Thyroid gland (tissue), 4 donors: Measurements from ENCODE around the gene TMEM82.

Source experiments
- CTCF ChIP-seq, 6 experiments: fragments of 200-600 bp in 3 of 6; fragments of 450-650 bp in 3 of 6; sonication (generic) in 3 of 6; IDR thresholded peaks; one replicate each; pipeline ENCODE4 v1.5.1; 2016 to 2019; ENCODE audit warnings: antibody characterized with exemption in 6 of 6, mild to moderate bottlenecking in 2 of 6, inconsistent platforms in 1 of 6, moderate library complexity in 1 of 6
- POLR2A ChIP-seq, 2 donors: fragments of 450-650 bp; IDR thresholded peaks; one replicate each; pipeline ENCODE4 v1.6.1; 2017; ENCODE audit warnings: antibody characterized with exemption in 2 of 2, mild to moderate bottlenecking in 2 of 2, moderate library complexity in 1 of 2

GRCh38 chr1:15727424-15727823 is 14.9 kb upstream of the TMEM82 start:
- TF ChIP-seq CTCF (IDR thresholded peaks at IDR 0.05), result no peak
- TF ChIP-seq POLR2A (IDR thresholded peaks at IDR 0.05), result no peak
